Hindlimb muscle (tissue), 1 donor: Measurements from ENCODE around the gene PLPP2. TPM values are rescaled to one million over a fixed set of nuclear protein-coding genes. Genes with fewer than 3 reads are reported as not detected.
"Not testable (repeated sequence)": the region's sequence is repeated elsewhere in the genome, so short reads cannot be mapped to it uniquely, and the experiment has no call there.

ENCODE experiments used
- DNase-seq: peaks from one replicate; pipeline ENCODE4 v3.0.0-alpha.2; 2013
- polyA plus RNA-seq: library from polyadenylated mRNA; unstranded; fragments of 120-200 nt; gene quantifications from one replicate; pipeline ENCODE4 v1.2.1, GENCODE V29; 2013; ENCODE audit not compliant: insufficient read length

Gene PLPP2
- polyA plus RNA-seq, 1 donor: 0.26 TPM

DNA sequence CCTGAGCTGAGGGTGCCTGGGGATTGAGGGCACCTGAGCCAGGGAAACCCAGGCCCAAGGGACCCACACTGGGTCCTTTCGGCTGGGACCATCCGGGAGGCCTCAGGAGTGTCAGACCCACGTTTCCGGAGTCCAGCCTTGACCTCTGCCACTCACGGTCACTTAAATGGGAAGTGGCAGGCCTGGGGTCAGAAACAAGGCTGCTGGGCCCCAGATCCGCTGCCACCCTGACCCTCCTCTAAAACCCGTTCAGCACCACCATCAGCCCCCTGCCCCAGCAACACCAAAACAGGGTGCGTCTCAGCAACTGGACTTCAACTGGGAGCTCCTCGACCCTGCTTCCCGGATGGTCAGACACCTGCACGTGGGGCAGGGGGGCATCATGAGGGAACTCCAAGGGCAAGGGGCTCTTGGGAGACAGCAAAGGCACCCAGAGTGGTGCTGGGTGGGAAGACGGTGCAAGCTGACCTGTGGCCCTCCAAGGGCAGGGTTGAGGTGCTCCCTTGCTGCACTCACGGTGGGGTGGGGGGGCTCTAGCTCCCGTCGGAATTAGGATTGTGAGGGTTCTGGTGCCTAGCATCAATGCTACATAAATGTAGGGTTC, 1.2 kb upstream of the PLPP2 start:
- DNase-seq: no peak

DNA sequence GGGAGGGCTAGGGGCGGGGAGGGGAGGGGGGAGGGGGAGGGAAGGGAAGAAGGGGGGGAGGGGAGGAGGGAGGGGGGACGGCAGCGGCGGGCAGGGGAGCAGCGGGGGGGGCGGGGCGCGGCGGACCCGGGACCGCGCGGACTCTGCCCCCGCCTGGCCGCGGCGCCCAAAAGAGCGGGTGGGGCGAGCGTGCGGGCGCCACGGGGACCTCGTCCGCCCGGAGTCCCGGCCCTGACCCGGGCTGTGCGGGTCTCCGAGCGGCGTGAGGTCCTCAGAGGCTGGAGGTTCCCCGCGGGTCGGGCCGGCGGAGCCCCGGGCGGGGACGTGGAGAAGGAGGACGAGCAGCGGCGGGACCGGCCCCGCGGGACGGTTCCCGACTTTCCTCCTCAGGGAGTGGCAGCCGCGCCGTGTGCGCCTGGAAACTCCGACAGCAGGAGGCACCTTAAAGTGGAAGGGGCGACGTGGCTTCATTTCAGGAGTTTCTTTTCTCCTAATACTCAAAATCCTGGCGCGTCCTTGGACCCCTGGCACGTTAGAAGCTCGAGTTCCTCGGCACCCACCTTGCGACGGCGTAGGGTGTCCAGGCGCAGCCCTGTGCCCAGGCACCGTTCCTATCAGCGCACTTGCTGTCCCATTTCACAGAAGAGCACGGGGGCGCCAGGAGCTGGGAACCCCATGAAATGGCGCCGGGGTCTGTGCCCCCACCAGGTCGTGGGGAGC, 518 bp upstream of the PLPP2 start:
- DNase-seq: no peak

DNA sequence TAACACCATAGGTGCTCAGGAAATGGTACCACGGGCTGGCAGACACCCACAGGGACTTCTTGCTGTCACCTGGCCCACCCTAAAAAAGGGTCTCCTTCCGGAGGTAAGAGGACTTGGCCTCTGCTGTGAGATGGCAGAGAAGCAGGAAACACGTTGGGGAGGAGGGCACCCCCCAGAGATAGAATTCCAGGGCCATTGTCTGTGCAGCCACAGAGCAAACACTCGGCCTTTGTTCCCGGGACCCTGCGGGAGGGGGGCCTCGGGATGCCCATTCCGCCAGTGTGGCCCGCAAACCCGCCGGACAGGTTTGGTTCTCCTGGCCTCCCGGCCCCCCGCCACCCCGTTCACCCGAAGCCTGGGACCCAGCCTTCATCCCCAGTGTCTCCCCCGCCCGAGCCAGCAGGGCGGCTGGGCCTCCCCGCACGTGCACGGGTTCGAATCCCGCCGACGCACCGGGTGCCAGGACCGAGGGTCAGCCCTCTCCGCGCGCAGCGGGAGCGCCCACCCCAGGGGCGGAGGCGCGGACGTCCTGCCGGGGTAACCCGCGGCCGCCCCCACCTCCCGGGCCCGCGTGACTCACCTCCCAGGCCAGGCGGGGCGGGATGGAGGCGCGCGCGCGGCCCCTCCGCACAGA, 714 bp downstream of the PLPP2 start:
- no peak for DNase-seq

DNA sequence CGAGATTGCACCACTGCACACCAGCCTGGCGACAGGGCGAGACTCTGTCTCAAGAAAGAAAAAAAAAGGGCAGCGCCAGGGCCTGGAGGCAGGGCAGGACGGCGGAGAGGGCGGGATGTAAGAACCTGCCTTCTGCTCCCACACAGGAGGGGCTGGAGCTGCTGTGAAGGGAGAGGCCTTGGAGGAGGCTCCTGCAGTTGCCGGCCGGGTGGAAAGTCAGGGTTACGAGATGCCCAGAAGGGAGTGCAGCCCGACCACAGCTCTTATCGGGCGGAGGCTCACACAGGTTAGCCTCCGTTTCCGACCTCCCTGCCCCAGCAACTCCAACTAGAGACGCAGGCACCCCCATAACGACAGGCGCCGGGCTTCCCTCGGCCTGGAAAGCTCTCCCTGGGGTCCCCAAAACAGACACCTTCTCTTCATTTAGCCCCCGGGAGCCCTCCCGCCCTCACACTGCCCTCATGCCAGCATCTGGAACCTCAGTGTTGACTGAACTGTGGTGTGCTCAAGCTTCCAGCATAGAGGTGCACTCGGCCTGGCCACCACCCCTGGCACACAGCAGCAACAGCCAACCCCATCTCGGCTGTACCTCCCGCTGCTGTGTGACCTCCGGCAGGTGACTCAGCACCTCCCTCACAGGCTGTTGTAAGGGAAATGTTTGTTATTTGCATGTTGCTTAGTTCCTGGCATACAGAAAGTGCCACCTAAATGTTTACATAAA, 1.4 kb downstream of the PLPP2 start:
- no peak for DNase-seq

DNA sequence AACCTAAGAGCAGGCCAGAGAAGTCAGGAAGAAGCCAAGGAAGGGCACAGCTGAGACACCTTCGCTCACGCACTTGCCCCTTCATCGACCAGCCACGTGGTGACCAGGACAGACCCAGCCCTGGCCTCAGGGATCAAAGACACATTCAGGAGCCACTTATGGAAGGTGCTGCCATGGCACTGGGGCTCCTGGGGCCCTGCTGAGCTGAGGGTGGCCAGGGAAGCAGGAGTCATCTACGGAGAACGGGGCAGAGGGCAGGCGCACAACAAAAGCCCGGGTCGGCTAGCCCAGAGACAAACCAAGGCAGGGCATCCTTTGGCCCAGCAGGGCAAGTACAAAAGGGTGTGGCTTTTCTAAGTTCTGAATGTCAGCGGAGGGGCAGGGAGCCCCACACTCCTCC, 2.3 kb downstream of the PLPP2 start:
- DNase-seq: no peak

DNA sequence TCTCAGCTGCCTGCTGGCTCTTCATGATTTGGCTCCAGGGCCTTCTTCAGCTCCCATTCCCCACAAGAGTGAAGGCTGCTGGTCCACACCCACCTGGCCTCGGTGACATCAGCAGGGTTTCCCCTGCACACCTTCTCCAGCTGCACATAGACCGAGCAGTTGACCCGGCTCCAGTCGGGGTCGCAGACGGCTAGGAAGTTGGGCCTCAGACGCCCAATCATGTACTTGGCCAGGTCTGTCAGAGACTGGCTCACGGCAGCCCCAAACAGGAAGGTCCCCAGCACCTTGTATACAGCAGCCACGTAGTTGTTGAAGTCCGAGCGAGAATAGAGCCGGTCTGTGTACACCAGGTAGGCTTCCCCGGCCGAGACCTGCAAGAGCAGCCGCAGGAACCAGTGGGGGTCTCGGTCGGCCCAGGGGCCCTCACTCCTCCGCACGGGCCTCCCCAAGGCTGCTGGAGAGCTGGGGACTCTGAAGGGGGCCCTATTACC, 3.8 kb downstream of the PLPP2 start:
- no peak for DNase-seq

DNA sequence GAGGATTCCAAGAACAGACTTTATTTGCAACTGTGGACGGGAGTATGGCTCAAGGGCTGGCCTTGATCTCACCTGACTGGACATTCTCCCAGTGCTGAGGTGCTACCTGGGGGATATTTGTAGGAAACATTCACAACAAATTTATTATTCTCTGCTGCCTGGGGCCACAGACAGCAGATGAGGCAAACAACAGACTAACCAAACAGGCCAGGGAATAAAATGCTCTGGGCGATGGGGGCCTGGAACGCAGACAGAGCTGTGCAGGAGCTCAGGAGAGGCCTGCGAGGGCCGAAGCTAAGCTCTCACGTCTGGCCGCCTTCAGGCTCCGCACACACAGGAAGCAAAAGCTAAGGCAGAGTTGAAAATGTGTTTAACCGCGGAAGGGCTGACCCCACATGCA, 7.8 kb downstream of the PLPP2 start:
- no peak for DNase-seq

DNA sequence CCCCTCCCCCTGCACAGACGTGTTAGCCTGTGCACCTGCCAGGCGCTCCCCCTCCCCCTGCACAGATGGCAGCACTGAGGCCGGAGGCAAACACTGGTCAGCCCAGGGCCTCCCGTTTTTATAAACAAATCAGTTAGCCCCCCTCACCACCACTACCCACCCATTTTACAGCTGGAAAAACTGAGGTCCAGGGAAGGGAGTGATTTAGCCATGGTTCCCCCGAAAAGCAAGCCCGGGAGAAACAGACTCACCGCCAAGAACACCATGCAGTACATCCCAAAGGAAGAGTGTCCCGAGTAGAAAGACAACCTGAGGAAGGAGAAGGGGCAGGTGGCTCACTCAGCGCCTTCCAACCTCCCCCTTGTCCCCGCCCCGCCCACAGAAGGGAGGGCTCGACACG, 8.7 kb downstream of the PLPP2 start:
- DNase-seq: no peak

DNA sequence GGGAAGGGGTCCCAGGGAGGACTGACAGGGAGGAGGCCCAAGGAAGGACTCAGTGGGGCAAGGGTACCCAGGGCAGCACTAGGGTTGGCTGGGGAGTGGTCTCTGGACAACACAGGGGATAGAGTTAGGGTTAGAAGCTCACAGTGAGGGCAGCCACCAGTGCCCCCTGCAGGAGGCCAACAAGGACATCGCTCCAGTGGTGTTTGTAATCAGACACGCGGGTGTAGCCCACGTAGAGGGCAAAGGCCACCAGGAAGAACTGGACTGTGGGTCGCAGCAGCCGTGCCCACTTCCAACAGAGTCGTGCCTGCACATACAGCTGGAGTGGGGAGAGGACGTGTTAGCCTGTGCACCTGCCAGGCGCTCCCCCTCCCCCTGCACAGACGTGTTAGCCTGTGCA, 9.2 kb downstream of the PLPP2 start:
- no peak for DNase-seq

DNA sequence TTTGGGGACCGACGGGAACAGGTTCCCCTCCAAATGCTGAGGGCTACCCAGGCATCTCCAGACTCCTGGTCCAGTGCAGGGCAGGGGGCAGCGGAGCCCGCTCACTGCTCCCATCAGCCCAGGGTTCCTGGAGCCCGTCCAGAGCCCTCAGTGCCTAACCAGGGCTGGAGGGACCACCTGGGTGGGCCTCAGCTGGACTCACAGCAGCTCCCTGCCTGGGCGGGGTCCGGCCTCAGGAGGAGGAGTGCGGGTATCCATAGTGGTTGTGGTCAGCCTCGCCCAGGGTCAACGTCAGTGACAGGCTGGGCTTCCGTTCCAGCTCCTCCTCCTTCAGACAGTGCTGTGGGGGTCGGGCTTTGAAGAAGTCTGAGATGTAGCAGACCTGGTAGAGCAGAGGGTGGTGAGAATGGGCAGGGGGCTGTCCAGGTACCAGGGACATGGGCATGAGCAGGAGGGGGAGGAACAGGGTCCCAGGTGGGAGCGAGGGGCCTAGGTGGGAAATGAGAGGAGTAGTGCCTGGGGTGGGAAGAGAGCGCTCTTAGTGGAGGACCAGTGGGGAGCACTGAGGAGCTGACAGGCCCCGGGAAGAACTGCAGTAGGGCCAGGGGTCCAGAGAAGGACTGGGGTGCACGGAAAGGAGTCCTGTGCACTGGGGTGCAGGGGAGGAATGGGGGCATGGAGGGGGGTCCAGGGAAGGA, 9.9 kb downstream of the PLPP2 start:
- no peak for DNase-seq

DNA sequence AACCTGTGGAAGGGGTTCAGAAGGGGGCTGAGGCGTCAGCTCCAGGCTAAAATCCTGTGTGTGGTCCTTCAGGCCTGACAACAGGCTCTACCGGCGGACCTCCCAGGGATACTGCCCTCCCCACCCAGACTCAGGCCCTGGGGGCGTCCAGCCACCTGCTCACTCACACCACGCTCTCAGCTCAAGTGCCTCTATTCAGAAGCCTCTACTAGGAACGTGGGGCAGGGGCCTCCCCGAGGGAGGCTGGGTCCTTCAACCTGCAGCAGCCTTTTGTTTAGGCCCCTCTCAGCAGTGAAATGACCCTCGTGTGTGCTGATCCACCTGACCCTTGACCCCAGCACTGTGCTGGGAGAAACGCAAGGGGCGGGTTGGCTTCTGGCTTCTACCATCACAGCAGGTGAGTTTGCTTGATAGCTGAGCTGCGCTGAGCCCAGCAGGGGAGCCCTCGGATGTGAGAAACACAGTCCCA, 10.6 kb downstream of the PLPP2 start:
- no peak for DNase-seq

DNA sequence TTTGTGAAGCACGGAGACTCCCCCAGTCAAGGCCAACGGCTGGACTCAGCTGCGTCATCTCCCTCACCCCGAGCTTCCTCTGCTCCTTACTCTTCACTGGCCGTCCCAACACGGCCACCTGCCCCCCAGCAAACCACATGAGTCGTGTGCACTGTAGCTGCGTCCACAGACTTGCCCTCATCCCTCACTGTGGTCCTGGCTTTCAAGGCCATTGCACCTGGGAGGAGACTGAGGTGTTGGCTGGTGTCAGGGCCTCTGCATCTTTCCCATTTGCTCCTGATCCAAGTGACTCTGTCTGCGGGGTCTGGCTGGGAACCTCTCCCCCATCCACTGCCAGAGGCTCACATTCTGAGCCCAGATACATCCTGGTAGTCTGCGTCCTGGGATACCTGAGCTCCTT, 11.5 kb downstream of the PLPP2 start:
- no peak for DNase-seq

DNA sequence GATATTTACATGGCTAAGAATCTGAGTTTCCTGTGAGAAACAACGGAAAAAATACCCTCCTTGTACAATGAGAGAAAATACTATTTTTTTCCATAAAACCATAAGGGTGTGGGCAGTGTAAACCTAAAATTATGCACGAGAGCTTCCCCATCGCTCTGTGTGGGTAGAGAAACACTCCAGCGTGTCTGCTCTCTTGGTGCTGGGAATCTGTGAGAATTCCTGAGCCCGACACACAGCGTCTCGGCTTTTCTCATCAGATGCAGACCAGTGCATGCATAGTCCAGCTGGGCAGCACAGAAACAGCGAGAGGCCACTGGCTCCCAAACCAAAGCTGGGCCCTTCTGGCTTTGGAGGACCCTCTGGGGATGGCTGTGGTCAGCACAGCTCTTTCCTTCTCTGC, 12.0 kb downstream of the PLPP2 start:
- no peak for DNase-seq

DNA sequence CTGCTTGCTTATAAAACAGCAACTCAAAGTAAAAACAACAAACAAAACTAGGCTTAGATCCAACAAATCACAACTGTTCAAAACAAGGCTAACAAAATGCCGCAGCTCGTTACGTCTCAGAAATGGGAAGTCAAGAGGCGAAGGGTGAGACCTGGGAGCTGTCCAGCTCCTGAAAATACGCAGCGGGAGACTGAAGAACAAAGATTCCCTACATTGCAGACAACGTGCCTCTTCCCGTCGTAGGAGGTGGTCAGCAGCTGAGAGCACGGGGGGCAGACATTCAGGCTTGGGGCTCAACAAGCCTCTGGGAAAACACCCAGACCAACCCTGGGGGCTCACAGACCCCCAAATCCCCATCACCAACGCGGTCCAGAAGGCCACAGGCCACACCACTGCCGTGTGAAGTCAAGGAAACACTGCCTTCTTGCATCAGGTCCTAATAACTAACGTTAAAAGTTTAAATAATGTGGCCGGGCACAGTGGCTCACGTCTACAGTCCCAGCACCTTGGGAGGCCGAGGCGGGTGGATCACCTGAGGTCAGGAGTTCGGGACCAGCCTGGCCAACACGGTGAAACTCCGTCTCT, 13.5 kb downstream of the PLPP2 start:
- DNase-seq: peak; percentile 36

DNA sequence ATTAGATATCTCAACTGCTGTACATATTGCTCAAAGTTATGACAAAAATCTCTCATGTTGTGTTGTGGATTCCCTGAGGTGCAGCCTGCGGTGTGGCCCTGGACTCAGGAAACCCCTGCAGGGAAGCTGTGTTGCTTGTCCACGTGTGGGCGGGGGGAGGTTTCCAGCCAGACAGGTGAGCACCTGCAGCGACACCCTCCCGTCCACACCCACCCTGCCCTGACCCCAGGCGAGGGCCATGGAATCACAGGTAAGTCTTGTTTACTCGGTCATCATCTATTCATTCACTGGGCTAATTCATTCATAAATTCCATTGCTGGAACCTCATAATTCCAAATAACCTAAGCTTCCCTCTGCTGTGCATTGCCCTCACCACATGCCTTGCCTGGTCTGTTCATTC, 14.1 kb downstream of the PLPP2 start:
- DNase-seq: no peak

DNA sequence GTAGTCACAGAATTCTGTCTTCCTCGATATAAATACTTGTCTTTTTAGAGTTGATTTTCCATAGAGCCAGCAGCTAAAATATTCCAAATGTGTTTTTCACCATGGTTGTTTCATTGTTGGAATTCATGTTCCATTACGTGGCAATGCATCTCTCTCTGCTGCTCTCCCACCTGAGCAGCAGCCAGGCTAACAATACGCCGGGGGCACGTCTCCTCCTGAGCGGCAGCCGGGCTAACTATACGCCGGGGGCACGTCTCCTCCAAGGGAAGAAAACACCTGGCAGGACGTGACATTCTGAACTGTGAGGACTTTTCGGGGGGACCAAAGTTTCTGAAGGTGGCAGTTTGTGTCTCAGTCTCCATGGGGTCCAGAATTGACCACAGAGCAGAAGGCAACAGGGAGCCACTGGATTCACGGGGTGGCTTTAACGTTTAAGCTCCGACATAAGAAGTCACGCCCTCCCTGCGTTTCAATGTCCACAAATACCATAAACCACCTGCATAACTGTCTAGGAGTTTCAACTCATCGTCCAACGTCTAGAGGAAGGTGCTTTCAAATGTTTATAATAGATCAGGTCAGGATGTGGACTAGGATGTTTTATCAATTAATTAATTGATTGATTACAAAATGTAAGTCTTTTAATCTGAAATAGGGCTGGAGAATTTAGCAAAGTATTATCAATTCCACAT, 15.1 kb downstream of the PLPP2 start:
- no peak for DNase-seq

DNA sequence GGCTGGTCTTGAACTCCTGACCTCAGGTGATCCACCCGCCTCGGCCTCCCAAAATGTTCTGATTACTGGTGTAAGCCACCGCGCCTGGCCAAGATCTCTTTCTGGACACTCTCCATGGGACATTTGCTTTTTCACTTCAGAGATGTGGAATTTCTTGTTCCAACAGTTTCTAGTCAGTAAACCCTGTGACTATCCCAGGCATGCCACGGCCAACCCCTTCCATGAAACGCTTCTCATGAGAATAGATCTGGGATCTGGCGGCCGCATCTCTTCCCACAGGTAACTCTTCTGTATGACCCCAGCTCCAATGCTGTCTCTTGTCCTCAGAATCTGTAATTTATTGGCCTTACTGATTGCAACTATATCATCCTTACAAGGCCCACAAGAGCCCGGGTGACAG, 16.2 kb downstream of the PLPP2 start:
- no peak for DNase-seq

DNA sequence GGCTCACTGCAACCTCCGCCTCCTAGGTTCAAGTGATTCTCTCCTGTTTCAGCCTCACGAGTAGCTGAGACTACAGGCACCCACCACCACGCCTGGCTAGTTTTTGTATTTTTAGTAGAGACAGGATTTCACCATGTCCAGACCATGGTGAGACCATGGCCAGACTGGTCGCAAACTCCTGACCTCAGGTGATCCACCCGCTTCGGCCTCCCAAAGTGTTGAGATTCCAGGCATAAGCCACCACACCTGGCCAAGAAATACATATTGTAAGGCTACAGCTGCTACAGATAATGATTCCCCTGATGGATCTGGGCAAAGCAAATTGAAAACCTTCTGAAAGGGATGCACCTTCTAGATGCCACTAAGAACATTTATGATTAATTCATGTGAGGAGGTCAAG, 17.8 kb downstream of the PLPP2 start:
- no peak for DNase-seq

DNA sequence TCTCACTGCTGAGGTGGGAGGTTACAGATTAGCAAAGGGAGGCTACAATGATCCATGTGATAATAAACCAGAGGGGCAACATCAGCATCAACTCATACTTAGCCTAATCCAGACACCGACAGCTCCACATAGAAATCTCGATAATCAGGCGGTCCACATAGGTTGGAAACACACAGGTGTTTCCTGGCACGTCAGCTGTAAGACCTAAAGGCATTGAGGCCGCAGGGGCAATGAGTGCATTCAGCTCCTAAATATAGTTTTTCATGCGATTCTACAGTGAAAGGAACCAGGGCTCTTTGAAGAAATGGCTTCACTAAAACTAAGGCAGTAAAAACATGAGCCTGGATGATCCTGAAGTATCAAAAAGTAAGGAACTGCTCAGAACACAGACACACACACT, 19.3 kb downstream of the PLPP2 start:
- DNase-seq: no peak

DNA sequence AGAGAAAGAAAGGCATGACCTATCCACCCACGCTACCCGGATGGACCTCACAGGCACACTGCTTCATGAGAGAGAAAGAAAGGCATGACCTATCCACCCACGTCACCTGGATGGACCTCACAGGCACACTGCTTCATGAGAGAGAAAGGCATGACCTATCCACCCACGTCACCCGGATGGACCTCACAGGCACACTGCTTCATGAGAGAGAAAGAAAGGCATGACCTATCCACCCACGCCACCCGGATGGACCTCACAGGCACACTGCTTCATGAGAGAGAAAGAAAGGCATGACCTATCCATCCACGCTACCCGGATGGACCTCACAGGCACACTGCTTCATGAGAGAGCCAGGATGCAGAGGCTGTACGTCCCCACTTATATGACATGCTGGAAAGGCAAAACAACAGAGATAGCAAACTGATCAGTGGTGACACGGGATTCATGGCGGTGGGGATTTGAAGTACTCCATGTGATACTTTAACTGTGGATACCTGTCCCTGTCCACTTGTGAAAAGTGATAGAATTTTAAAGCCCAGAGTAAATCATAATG, 20.4 kb downstream of the PLPP2 start:
- not testable (repeated sequence) for DNase-seq

DNA sequence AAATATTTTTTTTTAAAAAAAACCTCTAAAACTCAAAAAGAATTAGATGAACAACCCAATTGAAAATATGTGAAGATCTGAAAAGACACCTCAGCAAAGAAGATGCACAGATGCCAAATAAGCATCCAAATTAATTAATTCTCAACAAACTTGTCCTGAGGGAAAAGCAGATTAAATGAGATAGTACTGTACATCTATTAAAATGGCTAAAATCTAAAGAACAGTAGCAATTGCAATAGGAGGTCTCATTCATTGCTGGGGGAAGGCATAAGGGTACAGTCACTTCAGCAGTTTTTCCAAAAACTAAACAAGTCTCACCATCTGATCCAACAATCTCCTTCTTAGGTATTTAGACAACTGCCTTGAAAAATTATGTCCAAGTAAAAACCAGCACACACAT, 22.0 kb downstream of the PLPP2 start:
- DNase-seq: no peak
